ENCODE data around the gene SLC17A5.
"Not testable (repeated sequence)": the region's sequence is repeated elsewhere in the genome, so short reads cannot be mapped to it uniquely, and the experiment has no call there.

Gene SLC17A5

GRCh38 chr6:73665686-73666319 lies 12.0 kb upstream of the SLC17A5 start:
- DNase-seq, result no peak

- DNase-seq, result no peak
Observed at GRCh38 chr6:73664701-73665100, 10.9 kb upstream of the SLC17A5 start.

DNA sequence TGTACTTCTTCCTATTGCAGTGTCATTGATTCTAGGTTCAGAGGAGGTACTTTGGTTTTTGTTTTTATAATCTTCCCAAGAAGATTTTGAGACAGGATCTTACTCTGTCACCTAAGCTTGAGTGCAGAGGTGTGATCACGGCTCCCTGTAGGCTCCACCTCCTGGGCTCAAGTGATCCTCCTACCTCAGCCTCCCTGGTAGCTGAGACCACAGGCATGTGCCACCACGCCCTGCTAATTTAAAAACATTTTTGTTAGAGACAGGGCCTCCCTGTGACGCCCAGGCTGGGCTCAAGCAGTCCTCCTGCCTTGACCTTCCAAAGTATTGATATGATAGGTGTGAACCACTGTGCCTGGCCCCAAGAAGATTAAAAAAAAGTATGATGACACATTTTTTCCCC lies 3.4 kb upstream of the SLC17A5 start:
- no peak for DNase-seq

- no peak for DNase-seq
Observed at GRCh38 chr6:73656531-73657145, 2.8 kb upstream of the SLC17A5 start.

DNA sequence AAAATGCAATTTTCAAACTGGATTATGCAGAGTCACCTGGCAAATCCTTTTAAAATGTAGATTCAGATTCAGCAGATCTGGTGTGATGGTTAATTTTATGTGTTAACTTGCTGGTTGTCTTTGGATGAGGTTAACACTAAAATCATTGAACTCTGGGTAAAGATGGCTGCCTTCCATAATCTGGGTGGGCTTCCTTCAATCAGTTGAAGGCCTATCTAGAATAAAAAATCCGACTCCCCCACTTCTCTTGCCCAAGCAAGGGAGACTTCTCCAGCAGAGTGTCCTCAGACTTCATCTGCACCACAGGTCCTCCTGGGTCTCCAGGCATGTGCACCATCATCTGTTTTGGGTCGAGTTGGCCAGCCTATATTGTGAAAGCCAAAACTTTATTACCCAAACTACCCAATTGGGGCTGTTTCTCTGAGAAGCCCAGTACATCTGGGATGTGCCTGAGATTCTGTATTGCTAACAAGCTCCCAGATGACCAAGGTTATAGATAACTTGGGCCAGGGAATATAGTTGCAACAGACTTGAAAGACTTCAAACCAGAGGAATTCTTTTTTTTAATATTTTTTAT lies 1.6 kb upstream of the SLC17A5 start:
- DNase-seq, result no peak

DNA sequence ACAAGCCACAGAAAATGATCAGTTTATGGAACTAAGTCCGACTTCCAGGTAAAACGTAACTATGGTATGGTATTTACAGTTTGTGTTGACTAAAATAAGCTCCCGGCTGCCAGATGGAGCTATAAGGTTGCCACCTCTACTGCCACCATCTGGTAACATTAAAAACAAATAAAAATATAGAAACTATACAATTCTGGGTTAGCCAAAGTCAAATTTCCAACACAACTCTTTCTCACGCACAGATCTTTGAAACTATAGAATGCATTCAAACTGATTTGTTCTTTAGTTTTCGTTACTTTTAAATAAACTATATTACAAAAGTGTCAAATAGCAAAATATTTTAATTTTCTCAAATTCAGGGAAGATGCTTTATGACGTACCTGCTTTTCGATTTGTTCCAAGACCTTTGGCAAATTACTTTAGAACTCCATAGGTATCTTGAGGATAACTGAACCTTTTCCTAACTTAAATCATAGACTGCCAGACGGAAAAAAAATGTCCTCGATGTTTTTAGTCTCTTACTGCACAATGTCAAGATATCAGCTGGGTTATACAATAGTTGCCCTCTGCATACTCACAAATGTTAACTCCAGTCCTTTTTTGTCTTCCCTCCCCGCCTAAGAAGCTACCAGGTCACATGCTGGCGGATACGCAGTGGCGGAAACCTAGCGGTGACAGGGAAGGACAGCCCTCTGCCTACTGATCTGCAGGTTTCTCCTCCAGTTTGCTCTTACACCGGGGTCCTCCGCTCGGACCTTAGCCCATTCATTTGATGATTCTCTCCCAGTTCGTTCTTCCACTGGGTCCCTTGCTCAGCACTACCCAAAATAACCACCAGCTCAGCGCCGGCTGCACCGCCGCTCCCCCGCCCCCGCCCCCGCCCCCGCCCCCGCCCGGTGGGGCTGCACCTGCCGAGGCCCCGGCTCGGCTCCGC lies 888 bp downstream of the SLC17A5 start:
- peak; percentile 49 for DNase-seq

- no peak for DNase-seq
Observed at GRCh38 chr6:73649783-73650182, 4.0 kb downstream of the SLC17A5 start.

- no peak for DNase-seq
Observed at GRCh38 chr6:73648166-73648565, 5.6 kb downstream of the SLC17A5 start.

DNA sequence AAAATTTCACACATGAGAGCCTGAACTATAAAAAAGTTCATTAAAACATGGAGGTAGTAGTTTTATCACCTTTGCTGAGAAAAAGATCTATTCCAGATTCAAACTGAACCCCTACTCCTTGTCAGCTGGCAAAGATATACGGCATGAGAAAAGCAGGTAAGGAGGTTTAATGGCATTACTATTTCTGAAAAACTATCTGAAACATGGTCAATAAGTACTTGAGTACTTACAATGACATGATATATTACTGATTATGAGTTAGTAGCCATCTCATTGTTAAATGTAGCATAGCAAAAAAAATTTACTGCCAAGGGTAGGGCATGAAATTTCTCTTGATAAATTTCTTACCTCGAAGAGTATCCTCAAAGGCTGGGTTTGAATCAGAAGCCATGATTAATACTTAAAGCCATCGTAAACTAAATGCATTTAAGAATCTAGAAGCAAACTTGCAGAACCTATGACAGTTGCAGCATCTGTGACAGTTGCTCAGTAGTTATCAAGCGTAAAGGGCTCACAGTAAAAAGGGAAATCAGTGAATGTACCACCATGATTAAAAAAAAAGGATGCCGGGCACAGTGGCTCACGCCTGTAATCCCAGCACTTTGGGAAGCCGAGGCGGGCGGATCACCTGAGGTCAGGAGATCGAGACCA lies 8.7 kb downstream of the SLC17A5 start:
- no peak for DNase-seq

- no peak for DNase-seq
Observed at GRCh38 chr6:73644030-73644429, 9.8 kb downstream of the SLC17A5 start.

GRCh38 chr6:73642530-73642929 lies 11.3 kb downstream of the SLC17A5 start:
- no peak for DNase-seq

DNA sequence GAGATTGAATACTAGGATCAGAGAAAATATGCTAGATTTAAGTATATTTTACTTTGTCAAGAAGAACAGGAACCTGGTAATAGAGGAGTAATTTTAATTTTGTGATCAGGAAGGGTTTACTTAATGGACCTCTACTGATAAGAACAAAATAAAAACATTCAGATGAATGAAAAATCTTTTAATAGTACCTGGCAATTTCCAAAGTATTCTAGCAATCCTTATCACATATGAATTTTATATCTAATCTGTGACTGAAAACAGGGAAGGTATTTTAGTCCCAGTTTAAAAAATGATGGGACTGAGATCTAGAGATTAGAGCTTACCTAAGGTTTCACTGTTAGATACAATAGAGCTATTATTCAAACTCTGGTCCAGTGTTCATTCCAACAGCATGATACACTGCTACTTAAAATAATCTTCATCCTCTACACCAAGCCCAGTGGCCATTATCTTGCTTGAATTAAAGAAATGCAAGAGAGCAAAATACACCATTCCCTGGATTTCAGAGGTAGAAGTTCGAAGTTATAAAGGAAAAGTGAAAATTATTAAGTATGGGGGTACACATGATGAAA lies 13.5 kb downstream of the SLC17A5 start:
- no peak for DNase-seq

GRCh38 chr6:73639040-73639439 lies 14.8 kb downstream of the SLC17A5 start:
- DNase-seq, result no peak

DNA sequence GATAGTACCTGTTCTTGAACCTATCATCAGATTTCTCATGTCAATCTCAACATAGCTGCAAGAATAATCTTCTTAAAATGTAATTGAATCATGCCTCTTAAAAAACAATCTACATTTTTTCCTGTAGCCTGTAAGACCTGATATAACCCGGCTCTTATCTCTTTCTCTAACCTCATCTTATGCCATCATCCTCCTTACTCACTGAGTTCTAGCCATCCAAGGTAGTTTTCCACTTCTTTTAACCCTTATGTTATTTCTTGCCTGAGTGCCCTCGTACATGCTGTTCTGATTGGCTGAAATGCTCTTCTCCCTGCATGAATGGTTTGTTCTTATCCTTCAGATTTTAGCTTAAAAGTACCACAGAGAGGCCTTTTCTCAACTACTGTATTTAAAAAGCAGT lies 16.4 kb downstream of the SLC17A5 start:
- DNase-seq, result no peak

DNA sequence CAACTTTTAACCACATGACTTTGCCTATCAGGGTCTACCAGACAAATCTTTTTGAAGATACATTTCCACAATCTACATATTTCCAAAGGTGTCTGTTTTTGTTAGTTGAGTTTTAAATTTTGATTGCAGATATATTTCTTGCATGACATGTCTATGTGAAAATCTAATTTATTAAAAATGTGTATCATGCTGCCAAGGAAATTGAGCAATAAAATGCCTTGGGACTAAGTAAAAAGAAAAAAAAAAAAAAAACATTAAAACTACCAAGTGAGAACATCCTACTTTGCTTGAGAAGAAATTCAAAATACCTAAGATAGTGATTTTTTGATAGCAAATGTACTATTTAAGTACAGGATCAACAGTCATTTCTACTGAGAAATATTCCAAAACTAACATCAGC lies 17.7 kb downstream of the SLC17A5 start:
- no peak for DNase-seq

DNA sequence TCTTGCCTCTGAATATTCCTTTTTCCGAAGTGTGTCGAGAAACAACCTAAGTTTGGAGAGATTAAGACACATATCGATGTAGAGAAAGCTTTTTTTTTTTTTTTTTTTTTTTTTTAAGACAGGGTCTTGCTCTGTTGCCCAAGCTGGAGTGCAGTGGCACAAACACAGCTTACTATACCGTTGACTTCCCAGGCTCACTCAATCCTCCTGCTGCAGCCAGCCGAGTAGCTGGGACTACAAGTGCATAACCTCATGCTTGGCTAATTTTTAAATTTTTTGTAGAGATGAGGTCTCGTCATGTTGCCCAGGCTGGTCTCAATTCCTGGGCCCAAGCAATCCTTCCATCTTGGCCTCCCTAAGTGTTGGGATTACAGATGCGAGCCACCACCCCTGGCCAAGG lies 21.4 kb downstream of the SLC17A5 start:
- no peak for DNase-seq

DNA sequence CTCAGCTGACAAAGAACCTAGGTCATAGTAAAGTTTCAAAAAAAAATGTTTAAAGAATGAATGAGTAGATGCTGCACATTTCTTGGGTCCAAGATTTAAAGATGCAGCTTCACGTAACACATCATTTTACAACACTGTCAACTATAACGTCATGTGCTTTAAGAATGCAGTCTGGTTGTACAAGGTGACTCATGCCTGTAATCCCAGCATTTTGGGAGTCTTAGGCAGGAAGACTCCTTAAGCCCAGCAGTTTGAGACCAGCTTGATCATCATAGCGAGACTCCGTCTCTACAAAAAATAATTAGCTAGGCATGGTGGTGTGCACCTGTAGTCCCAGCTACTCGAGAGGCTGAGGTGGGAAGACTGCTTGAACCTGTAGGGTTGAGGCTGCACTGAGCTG lies 21.9 kb downstream of the SLC17A5 start:
- DNase-seq, result no peak

DNA sequence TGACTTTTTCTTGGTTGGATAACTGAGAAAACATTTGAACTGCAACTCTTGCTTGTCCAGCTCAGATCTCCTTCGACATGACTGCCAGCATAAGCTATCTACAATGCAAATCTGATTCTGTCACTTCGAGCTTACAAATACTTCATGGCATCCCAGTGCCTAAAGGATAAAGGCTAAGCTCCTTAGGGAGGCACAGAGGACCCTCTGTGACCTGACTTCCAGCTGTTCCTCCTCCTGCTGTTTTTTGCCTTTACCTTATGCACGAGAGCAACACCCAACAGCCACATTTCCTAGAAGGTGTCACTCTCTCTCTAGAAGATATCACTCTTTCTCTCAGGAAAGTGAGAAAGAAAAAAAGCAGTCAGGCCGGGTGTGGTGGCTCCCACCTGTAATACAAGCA lies 23.4 kb downstream of the SLC17A5 start:
- DNase-seq, result no peak

GRCh38 chr6:73624896-73625295 lies 28.9 kb downstream of the SLC17A5 start:
- no peak for DNase-seq

DNA sequence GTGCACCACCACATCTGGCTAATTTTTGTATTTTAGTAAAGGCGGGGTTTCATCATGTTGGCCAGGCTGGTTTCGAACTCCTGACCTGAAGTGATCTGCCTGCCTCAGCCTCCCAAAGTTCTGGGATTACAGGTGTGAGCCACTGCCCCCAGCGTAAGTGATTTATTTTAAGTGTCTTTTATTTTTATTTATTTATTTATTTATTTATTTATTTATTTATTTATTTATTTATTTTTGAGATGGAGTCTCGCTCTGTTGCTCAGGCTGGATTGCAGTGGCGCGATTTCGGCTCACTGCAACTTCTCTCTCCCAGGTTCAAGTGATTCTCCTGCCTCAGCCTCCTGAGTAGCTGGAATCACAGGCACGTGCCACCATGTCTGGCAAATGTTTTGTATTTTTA lies 30.3 kb downstream of the SLC17A5 start:
- DNase-seq, result not testable (repeated sequence)

GRCh38 chr6:73618082-73618481 lies 35.7 kb downstream of the SLC17A5 start:
- DNase-seq, result not testable (repeated sequence)

GRCh38 chr6:73614802-73615201 lies 39.0 kb downstream of the SLC17A5 start:
- no peak for DNase-seq

Measured in T-helper 9 cell (primary cell).